Transverse colon (tissue), 4 donors: ENCODE measurements around the gene LMF2.

Experiments
- CTCF ChIP-seq, 5 experiments: fragments of 200-600 bp in 3 of 5; fragments of 450-650 bp in 2 of 5; sonication (generic) in 3 of 5; IDR thresholded peaks; 1 replicate in 2 of 5; 2 replicates in 3 of 5; pipeline ENCODE4 v1.5.1; 2016 to 2017; ENCODE audit warnings: antibody characterized with exemption in 5 of 5, inconsistent platforms in 3 of 5, mild to moderate bottlenecking in 2 of 5, moderate library complexity in 1 of 5
- POLR2AphosphoS5 ChIP-seq, 3 donors: sonication (generic); formaldehyde crosslinking; IDR thresholded peaks; one replicate each; pipeline ENCODE4 v1.6.1; 2016; ENCODE audit warnings: antibody characterized with exemption in 3 of 3

- TF ChIP-seq CTCF (IDR thresholded peaks at IDR 0.05) (no peak), POLR2AphosphoS5 (IDR thresholded peaks at IDR 0.05) (no peak)
These were observed 32.9 kb upstream of the LMF2 start for GRCh38 chr22:50540381-50540780.
